HG03159 (cell line): Measurements from ENCODE around the gene DPH7.
"Not testable (repeated sequence)": the region's sequence is repeated elsewhere in the genome, so short reads cannot be mapped to it uniquely, and the experiment has no call there.

ENCODE experiments used
- ATAC-seq: cut with Tn5 transposase; IDR thresholded peaks from one replicate; pipeline ENCODE4 v1.9.1; 2021; ENCODE audit warnings: mild to moderate bottlenecking, moderate library complexity; ENCODE audit not compliant: unreplicated experiment

Gene DPH7

DNA sequence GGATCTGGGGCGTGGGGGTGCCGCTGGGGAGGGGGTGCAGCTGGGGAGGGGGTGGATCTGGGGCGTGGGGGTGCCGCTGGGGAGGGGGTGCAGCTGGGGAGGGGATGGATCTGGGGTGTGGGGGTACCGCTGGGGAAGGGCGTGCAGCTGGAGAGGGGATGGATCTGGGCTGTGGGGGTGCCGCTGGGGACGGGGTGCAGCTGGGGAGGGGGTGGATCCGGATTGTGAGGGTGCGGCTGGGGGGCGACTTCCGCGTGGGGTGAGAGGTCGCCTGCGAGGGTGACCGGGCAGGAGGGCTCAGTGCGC lies 27.8 kb downstream of the DPH7 start:
- not testable (repeated sequence) for ATAC-seq

DNA sequence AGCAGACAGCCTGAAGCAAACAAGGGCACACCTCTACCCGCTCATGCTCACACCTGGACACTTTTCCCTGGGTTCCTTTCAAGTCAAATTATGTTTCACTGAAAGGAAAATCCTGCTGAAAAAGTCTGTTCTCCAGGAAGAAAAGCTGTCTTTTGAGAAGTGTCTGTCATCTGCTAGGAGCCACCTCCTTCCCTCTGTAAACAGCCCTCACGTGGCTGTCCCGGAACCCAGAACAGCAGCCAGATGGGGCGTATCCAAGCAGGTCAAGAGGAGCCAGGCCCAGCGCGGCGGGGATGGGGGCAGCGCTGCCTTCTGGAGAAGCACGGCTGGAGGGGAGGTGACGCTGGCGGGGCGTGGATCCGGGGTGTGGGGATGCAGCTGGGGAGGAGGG lies 28.5 kb downstream of the DPH7 start, which contains the start of gene PNPLA7:
Gene PNPLA7 (minus strand): TSS at position 172 of the 391 bp plus-strand sequence. CDS start 205 bp downstream, outside the sequence.
- no peak for ATAC-seq

DNA sequence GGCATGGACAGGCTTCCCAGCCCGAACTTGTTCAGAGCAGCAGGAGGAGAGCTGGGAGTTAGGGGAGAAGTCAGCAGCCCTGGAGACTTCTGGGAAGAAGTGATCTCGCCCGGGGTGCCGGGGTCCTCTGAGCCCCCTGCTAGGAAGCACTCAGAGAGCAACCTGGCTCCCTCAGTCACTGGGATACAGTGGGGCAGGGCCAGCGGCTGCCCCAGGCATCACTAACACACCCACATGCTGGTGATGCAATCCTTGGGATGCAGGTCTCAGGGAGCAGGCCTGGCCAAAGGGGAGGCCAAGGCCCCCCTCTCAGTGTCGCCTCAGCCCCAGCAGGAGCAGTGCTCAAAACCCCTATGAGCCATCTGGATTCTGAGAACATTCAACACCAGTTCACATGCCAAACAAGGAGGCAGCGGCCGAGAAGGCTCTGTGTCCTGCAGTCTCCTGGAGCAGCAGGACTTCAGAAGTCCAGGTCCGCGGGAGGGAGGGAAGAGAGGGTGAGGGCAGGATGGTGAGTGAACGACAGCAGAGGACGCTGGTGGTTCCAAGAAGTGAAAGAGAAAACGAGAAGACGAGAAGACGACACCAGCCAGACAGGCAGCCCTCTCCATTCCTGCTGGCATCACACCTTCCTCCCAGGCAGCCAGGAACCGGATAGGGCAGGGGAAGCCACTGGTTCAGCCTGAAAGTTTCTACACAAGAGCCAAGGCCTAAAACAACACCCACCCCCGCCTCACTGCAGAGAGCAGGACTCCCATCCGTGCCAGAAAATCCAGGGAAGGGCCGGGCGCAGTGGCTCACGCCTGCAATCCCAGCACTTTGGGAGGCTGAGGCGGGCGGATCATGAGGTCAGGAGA lies 30.8 kb downstream of the DPH7 start:
- ATAC-seq = no peak

DNA sequence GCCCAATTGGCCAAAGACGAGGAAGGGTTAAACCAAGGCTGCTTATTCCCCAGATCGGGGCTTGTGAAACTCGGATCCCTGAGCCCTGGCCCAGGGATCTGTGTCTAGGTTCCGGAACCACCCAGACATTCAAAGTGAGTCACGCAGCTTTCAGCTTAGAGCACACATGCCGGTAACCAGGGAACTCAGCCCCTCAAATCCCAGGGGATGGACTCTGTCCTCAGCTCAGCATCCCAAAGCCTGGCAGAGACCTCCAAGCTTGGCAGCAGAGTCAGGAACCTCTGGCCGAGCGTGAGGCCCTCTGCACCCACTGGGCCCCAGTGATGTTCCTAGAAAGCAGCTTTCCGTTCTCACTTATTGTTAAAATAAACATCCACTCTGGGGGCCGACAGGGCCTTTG lies 33.6 kb downstream of the DPH7 start:
- no peak for ATAC-seq

DNA sequence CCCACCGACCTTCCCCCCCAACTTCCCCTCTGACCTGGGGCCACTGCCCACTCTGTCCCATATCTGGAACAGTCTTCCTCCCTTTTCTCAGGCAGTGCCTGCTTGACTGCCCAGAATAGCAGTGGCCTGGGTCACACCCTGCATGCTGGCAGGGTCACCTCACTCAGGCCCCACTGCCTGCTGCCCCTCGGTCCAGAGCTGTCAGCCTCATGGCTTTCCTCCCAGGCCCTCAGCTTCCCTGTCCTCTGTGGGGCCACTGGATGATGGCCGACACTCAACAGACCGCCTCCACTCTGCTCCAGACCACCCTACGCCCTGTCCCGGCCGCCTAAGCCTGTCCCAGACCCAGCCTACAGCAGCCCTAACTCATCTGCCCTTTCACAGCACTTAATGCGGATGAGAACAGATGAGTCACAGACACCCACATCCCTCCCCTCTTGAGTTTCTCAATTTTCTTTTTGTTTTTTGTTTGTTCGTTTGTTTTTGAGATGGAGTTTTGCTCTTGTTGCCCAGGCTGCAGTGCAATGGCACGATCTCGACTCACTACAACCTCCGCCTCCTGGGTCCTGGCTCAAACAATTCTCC lies 34.5 kb downstream of the DPH7 start:
- no peak for ATAC-seq

DNA sequence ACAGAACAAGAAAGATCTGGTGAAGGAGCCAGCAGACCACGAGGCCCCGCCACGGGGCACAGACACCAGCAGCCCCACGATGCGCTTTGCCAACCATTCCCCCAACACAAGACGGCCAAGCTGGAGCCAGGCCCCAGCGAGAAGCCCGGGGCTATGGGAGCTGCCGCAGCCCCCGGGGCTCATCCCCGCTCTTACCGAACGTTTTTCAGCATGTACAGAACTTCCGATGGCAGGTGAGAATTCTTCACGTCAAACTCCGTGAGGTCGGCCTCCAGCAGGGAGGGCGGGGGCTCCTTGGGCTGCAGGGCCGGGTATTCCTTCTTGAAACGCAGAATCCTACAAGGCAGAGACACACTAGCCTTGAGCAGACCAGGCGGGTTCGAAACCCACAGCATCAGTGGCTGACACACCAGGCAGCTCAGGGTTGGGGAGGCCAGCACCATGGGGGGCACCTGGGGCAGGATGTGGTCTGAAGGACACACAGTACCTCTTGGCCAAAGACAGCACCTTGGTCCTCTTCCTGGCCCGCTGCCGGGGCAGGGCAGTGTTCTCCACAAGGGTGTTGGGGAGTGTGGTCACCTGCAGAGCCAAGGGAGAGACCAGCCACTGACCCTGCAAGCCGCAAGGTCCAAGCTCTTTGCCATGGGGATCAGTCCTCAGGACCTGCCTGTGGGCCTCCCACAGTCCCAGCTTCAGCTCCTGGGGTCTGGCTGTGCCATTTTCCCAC lies 35.3 kb downstream of the DPH7 start:
- ATAC-seq = no peak

DNA sequence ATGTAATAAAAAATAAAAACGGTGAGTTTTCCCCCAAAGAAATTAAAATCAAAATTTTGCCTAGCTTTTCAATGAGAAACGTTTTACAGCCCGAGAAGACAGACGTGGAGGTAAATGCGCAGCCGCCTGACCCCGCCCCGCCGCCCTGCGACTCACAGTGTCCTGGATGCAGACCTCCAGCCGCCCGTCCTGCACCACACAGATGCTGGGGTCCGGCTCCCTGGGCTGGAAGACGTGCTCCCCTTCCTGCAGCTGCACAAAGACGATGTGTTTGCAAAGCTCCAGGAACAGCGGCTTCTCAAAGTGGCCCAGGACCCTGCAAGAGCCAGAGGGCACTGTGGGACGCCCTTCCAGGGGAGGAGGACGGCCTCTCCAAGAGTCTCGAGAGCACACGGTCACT lies 36.2 kb downstream of the DPH7 start:
- ATAC-seq = no peak

DNA sequence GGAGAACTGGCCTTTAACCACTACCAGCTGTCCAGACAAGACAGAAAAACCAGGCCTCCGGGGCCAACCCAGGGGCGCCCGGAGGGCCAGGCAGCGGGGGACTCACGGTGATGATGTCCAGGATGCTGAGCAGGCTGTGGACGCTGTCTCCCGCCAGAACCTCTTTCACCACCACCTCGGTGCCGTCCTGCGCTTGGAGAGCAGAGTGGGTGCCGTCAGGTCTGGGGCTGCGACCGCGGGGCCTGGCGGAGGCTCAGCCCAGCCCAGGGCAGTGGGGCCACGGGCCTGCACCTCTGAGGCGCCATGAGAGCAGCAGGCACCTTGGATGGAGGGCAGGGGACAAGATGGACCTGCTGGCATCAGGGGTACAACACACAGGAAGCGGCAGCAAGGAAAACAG lies 38.2 kb downstream of the DPH7 start:
- ATAC-seq = no peak

DNA sequence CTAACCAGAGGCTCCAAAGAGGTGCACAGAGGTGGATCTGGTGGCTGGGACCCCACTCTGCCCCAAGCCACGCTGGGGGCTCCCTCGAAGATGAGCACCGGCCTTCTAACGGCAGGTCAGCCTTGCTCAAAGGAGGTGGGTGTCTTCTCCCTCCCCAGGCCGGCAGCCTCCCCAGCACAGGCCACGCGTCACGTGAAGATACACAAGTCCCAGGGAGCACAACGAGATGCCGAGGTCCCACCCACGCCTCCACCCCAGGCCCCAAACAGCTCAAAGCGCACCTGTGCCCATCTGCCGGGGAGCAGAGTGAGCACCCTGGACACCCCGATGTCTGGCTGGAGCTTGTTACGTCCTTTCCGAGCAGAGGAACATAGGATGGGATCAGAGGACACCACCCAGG lies 40.7 kb downstream of the DPH7 start:
- no peak for ATAC-seq

DNA sequence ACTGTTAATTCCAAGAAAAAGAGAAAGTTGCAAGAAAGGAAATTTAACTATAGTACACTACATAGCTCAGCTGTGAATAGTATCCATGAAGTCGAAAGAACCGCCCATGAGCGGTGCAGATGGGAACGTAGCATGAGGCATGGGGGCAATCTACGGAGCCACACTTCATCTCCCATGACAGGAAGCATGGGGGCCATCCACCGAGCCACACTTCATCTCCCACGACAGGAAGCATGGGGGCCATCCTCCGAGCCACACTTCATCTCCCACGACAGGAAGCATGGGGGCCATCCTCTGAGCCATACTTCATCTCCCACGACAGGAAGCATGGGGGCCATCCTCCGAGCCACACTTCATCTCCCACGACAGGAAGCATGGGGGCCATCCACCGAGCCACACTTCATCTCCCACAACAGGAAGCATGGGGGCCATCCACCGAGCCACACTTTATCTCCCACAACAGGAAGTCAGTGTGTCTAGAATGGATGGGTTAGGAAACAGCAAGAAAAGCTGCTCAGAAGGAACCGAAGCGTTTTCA lies 42.1 kb downstream of the DPH7 start:
- ATAC-seq = not testable (repeated sequence)

DNA sequence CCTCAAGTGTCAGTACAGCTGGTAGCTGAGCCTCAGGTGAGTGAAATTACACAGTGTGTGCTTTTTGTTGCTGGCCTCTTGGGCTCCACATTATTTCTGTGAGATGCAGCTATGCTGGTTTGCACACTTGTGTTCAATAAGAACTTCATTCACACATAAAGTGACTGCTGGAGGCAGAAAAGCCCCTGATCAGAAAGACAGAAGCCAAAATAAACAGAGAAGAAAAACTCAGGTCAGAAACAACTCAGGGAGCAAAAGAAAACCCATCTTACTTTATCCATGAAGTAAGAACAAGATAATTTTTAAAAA lies 43.7 kb downstream of the DPH7 start:
- no peak for ATAC-seq

DNA sequence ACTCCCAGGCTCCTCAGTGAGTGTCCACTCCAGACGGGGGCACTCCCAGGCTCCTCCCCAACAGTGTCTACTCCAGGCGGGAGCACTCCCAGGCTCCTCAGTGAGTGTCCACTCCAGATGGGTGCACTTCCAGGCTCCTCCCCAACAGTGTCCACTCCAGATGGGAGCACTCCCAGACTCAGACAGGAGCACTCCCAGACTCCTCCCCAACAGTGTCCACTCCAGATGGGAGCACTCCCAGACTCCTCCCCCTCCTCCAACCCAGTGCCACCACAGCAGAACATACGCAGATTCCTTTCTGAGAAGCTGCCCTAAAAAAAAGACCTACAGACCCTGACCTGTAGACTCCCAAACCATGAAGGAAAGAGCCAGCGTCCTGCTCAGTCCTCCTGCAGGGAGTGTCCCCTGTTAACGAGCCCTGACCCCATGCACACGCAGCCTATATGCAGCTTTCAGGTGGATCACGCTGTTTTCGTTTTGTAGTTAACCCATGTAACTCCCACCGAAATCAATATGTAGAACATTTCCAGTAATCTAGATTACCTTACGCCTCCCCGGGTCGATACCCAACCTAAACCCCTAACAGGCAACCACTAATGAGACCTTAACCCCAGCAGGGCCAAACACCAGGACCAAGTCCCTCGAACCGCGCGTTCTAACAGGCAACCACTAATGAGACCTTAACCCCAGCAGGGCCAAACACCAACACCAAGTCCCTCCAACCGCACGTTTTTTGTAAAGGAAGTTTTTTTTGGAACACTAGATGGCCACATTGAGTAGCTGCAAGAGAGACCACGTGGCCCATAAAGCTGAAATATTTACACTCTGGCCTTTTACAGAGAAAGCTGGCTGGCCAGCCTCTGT lies 44.2 kb downstream of the DPH7 start:
- no peak for ATAC-seq

DNA sequence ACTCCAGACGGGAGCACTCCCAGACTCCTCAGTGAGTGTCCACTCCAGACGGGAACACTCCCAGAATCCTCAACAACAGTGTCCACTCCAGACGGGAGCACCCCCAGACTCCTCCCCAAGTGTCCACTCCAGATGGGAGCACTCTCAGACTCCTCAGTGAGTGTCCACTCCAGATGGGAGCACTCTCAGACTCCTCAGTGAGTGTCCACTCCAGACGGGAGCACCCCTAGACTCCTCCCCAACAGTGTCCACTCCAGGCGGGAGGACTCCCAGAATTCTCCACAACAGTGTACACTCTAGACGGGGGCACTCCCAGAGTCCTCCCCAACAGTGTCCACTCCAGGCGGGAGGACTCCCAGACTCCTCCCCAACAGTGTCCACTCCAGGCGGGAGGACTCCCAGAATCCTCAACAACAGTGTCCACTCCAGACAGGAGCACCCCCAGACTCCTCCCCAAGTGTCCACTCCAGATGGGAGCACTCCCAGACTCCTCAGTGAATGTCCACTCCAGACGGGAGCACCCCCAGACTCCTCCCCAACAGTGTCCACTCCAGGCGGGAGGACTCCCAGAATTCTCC lies 45.7 kb downstream of the DPH7 start:
- ATAC-seq = not testable (repeated sequence)

DNA sequence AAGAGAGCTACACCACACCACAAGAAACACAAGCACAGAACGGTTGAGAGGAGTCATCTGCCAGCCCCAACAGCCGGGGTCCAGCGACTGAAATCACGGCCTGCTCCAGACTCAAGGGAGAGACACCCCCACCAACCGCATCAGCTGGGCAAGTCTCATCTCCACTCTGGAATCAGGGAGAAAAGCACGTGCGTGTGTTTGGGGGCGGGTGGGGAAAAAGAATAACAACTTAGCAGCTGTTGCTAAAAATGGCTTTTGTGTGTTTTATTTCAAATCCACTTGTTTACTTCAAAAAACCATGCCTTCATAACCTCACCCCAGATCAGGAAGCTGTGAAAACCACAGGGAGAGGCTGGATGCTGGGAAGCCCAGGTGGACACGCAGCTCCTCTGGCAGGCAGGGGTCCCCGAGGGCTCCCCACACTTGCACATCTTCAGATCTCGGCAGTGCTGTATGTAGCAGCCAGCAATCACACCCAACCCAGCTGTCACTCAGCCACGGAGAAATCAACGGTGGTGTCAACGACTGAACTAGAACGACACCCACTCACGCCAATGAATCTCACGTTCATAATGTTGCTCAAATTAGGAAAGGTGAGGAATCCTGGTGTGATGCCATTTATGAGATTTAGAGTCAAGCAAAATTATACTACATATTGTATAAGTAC lies 47.5 kb downstream of the DPH7 start:
- ATAC-seq = no peak

DNA sequence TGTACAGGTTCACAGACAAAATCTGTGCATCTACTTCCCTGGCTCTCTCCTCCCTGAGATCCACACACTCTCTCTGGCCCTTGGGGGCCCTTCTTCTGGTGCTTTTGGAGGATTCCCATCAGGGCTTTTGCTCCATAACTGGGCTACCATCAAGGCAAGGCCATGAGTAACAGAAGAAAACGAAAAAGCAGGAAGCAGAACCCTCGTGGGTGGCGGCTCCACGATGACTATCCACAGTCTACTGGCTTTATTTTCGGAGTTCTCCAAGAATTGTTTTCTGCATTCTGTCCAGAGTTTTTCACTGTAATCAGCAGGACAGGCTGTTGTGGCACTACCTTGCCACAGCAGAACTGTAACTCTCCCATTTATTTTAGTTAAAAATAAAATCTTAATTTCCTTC lies 48.4 kb downstream of the DPH7 start:
- ATAC-seq = no peak

DNA sequence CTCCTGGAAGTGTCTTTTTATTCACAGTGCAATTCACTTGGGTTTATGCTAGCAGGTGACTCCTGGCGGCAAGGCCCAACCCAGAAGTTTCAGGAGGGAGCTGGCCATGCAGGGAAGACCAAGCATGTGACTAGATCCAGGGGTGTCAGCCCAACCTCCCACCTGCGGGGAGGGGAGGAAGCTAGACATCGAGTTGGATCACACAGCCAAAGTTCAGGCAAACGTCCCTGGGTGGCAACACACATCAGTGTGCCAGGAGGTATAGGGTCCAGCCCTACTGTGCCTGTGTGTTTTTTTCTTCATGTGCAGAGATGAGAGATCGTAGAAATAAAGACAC lies 53.8 kb downstream of the DPH7 start:
- no peak for ATAC-seq

DNA sequence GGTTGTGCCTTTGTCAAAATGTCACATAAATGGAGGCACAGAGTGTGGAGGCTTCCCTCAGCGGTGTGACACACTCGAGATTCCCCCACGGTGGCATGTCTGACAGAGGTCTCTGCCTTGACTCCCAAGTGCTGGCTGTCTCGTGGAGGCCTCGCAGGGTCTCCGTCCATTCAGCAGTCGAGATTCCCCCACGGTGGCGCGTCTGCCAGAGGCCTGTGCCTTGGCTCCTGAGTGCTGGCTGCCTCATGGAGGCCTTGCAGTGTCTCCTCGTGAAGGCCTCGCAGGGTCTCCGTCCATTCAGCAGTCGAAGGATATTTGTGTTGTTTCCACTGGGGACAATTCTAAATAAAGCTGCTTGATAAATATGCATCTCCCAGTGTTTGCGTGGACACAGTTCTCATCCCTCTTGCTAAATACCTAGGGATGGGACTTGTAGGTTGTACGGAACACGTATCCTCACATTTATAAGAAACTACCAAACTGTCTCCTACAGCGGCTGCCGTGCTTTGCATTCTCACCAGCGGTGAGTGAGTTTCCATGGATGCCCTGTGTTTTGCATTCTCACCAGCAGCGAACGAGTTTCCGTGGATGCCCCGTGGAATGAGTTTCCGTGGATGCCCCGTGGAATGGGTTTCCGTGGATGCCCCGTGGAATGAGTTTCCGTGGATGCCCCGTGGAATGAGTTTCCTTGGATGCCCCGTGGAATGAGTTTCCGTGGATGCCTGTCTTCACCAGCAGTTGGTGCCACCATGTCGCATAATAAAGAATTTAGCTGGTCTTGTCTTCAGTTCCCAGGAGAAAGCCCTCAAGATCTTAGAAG lies 54.4 kb downstream of the DPH7 start:
- no peak for ATAC-seq

DNA sequence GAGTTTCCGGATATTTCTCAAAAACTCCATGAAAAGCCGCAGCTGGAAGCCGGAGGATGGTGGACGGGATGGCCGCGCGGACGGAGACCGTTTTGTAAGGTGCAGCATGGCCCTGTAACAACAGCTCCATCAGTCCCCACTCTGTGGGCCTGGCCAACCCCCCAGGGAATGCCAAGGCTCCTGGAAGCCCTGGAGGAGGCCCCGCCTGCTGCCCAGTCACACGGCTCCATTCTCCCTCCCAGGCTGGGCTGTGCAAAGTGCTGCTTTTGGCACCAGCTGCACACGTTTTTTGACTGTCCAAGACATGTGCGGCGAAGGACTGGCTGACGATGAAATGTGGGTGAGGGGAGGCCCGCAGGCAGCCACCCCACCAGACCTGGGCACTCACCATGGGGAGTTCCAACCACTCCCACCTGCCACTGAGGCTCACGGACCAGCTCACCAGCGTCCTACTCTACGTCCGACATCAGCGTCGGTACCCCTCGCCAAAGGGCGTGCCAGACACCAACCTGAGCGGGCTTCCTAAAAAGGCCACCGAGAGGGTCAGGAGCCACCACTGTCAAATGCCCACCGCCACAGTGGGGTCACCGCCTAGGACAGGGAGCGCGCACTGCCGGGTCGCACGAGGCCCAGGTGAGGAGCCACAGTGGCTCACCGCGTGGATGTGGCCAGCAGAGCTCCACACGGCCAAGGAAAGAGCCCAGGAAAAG lies 55.8 kb downstream of the DPH7 start:
- no peak for ATAC-seq
